A673 (cell line): ENCODE data around the gene FMN2.
"Not testable (repeated sequence)": the region's sequence is repeated elsewhere in the genome, so short reads cannot be mapped to it uniquely, and the experiment has no call there.

ENCODE experiments used
- EZH2 ChIP-seq: fragments of 200-600 bp; sonication (generic); IDR thresholded peaks from 2 replicates; pipeline ENCODE4 v1.6.1; 2017; ENCODE audit warnings: borderline replicate concordance, low read depth, mild to moderate bottlenecking, mixed read lengths, antibody characterized with exemption, low read length; ENCODE audit not compliant: poor library complexity, severe bottlenecking
- TF ChIP-seq, protein P1 (sequence below): fragments of 300-800, 200-600 bp; sonication (generic); conservative IDR thresholded peaks from 2 replicates; pipeline ENCODE4 v1.5.1; 2017; ENCODE audit warnings: low read depth, mild to moderate bottlenecking, antibody characterized with exemption, low read length, moderate library complexity, mixed read lengths

DNA sequence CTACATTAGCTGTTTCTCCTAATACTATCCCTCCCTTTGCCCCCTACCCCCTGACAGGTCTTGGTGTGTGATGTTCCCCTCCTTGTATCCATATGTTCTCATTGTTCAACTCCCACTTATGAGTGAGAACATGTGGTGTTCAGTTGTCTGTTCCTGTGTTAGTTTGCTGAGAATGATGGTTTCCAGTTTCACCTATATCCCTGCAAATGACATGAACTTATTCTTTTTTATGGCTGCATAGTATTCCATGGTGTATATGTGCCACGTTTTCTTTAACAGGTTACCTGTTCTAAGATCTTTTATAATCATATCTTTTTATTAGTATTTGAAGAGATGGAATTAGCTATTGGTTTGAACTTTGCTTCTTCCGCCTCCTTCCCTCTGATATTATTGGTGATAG lies 172.8 kb downstream of the FMN2 start:
- TF ChIP-seq, protein P1, sequence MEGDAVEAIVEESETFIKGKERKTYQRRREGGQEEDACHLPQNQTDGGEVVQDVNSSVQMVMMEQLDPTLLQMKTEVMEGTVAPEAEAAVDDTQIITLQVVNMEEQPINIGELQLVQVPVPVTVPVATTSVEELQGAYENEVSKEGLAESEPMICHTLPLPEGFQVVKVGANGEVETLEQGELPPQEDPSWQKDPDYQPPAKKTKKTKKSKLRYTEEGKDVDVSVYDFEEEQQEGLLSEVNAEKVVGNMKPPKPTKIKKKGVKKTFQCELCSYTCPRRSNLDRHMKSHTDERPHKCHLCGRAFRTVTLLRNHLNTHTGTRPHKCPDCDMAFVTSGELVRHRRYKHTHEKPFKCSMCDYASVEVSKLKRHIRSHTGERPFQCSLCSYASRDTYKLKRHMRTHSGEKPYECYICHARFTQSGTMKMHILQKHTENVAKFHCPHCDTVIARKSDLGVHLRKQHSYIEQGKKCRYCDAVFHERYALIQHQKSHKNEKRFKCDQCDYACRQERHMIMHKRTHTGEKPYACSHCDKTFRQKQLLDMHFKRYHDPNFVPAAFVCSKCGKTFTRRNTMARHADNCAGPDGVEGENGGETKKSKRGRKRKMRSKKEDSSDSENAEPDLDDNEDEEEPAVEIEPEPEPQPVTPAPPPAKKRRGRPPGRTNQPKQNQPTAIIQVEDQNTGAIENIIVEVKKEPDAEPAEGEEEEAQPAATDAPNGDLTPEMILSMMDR, result not testable (repeated sequence)
- TF ChIP-seq EZH2, result not testable (repeated sequence)
